A549 treated with CORT108297 at 1 μM for 4 hours (cell line): ENCODE data around the gene FOSL2. TPM values are rescaled to one million over a fixed set of nuclear protein-coding genes. Genes with fewer than 3 reads are reported as not detected.

ENCODE experiments used
- total RNA-seq: library from RNA; stranded (reverse); fragments of 200-300 nt; extraction: Qiagen RNA extraction; gene quantifications from 5 replicates; pipeline ENCODE4 v1.2.3, GENCODE V29; 2022

FOSL2 gene
- 42.3 to 56.8 TPM (median 48.3 TPM) in 5 replicates for total RNA-seq

DNA sequence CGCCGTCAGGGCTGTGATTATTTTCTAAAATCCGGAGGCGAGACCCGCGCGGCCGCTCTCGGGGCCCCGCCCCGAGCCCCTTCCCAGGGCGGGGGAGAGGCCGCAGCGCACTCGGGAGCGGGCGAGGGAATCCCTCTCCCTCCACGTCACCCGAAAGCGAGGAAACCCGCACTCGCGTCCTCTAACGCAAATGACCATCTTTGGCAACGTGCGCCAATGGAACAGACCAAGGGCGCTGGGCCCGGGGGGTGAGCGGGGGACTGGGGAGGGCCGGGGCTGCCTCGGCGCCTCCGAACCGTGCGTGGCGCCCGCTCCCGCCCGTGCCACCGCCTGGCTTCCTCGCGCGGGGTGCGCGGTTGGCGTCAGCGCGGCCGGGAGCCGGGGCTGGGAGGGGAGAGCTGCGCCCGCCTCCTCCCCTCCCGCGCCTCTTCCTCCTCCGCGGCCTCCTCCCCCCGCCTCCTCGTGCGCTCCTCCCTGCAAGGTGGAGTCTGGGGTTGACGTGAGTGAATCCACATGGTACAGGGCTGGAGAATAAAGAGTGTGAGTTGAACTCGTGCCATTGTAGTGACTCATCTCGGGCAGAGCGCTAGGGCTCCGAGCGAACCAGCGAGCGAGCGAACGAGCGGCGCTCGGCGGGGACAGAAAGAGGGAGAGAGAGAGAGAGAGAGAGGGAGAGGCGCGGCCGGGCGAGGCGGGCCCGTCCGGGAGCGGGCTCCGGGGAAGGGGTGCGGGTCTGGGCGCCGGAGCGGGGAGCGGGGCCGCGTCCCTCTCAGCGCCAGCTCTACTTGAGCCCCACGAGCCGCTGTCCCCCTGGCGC lies at the start of gene FOSL2:
Gene FOSL2, plus strand, starts transcription at position 562 of the 817 bp plus-strand sequence. CDS start 863 bp downstream, outside the sequence.

Other genes with a start within 250 kb of the FOSL2 start
- 1.1 to 2.0 TPM (median 1.8 TPM) in 5 replicates for gene PLB1, start 103.2 kb downstream of the FOSL2 start, total RNA-seq